Stimulated activated CD4-positive, alpha-beta T cell treated with anti-CD3 and anti-CD28 coated beads, Interleukin-15, amount 100 ng/mL, for 24 hours (primary cell): ENCODE measurements around the gene NKAPD1.
A peak's percentile ranks its signal among the peaks of the same experiment; 100 is the strongest.
"Not testable (repeated sequence)": the region's sequence is repeated elsewhere in the genome, so short reads cannot be mapped to it uniquely, and the experiment has no call there.

Experiments used
- DNase-seq: peaks from one replicate; pipeline ENCODE4 v3.0.0-alpha.2; 2020

NKAPD1 gene

GRCh38 chr11:112087212-112087611, 13.1 kb downstream of the NKAPD1 start:
- DNase-seq: no peak

GRCh38 chr11:112095302-112095701, 21.2 kb downstream of the NKAPD1 start:
- not testable (repeated sequence) for DNase-seq

GRCh38 chr11:112096194-112096593, 22.1 kb downstream of the NKAPD1 start:
- no peak for DNase-seq

GRCh38 chr11:112097734-112098528, 23.8 kb downstream of the NKAPD1 start:
- DNase-seq: no peak

- DNase-seq: no peak
Measured at GRCh38 chr11:112100462-112100861, 26.4 kb downstream of the NKAPD1 start.

GRCh38 chr11:112103446-112103845, 29.3 kb downstream of the NKAPD1 start:
- DNase-seq: no peak

GRCh38 chr11:112106070-112106469, 32.0 kb downstream of the NKAPD1 start:
- DNase-seq: no peak

GRCh38 chr11:112113539-112114457, 39.7 kb downstream of the NKAPD1 start:
- DNase-seq: no peak

GRCh38 chr11:112114460-112114859, 40.4 kb downstream of the NKAPD1 start:
- no peak for DNase-seq

GRCh38 chr11:112115386-112115785, 41.3 kb downstream of the NKAPD1 start:
- DNase-seq: no peak

- DNase-seq: peak; percentile 14
Measured at GRCh38 chr11:112118176-112118575, 44.1 kb downstream of the NKAPD1 start.

- no peak for DNase-seq
Measured at GRCh38 chr11:112121981-112122615, 48.0 kb downstream of the NKAPD1 start.

GRCh38 chr11:112123129-112123528, 49.0 kb downstream of the NKAPD1 start:
- DNase-seq: no peak

- no peak for DNase-seq
Measured at GRCh38 chr11:112127056-112127455, 53.0 kb downstream of the NKAPD1 start.

- DNase-seq: no peak
Measured at GRCh38 chr11:112128483-112129121, 54.5 kb downstream of the NKAPD1 start.

- DNase-seq: no peak
Measured at GRCh38 chr11:112129656-112130055, 55.6 kb downstream of the NKAPD1 start.

- DNase-seq: no peak
Measured at GRCh38 chr11:112132737-112133136, 58.6 kb downstream of the NKAPD1 start.

GRCh38 chr11:112134473-112134872, 60.4 kb downstream of the NKAPD1 start:
- DNase-seq: no peak
